SK-N-SH (cell line): ENCODE measurements around the gene CCSER1. TPM values are rescaled to one million over a fixed set of nuclear protein-coding genes. Genes with fewer than 3 reads are reported as not detected.

ENCODE experiments used
- CTCF ChIA-PET: fragments of 300-600, 350-600 bp; formaldehyde crosslinking; extraction: SDS; loops from one replicate; lab custom pipeline; 2021; lab: Yijun Ruan, JAX
- POLR2A ChIA-PET: fragments of 350-600 bp; sonication (Branson Sonifier 250); formaldehyde crosslinking; extraction: SDS; loops from one replicate; lab custom pipeline; 2020; ENCODE audit warnings: antibody characterized with exemption, inconsistent platforms; lab: Yijun Ruan, JAX
- DNase-seq: peaks from one replicate; pipeline ENCODE4 v3.0.0; 2012
- H2AFZ ChIP-seq: fragments of 200-600 bp; sonication (generic); 2 replicates; pipeline ENCODE4 v1.8.1; 2016; ENCODE audit warnings: antibody characterized with exemption, mild to moderate bottlenecking, low read depth
- H3F3A ChIP-seq: fragments of 200-600 bp; sonication (generic); replicated peaks from 2 replicates; pipeline ENCODE3; 2016; ENCODE audit warnings: antibody characterized with exemption, mild to moderate bottlenecking; ENCODE audit not compliant: insufficient read depth
- H3K27ac ChIP-seq, 2 experiments: fragments of 200-500 bp in 1 of 2; fragments of 200-600 bp in 1 of 2; sonication (Bioruptor generic) in 1 of 2; sonication (generic), shearing (Covaris generic) in 1 of 2; 2 replicates each; pipeline versions ENCODE4 v1.5.1 to v1.6.1; 2014 to 2016; ENCODE audit warnings: low read depth in 2 of 2, inconsistent platforms in 1 of 2, low read length in 1 of 2, mild to moderate bottlenecking in 1 of 2, mixed read lengths in 1 of 2
- H3K27me3 ChIP-seq: fragments of 200-600 bp; sonication (generic), shearing (Covaris generic); 2 replicates; pipeline ENCODE4 v1.6.1; 2016; ENCODE audit warnings: mixed run types; ENCODE audit not compliant: insufficient read depth
- H3K36me3 ChIP-seq, 2 experiments: fragments of 200-500 bp in 1 of 2; fragments of 200-600 bp in 1 of 2; sonication (Bioruptor generic) in 1 of 2; sonication (generic) in 1 of 2; replicated peaks in 1 of 2; 2 replicates each; pipeline versions ENCODE3 to v1.5.1; 2014 to 2016; ENCODE audit warnings: low read length in 1 of 2, mild to moderate bottlenecking in 1 of 2; ENCODE audit not compliant: insufficient read depth in 2 of 2, control insufficient read depth in 1 of 2
- H3K4me1 ChIP-seq, 2 experiments: fragments of 200-500 bp in 1 of 2; fragments of 200-600 bp in 1 of 2; sonication (Bioruptor generic) in 1 of 2; sonication (generic), shearing (Covaris generic) in 1 of 2; 2 replicates each; pipeline versions ENCODE4 v1.5.1 to v1.6.1; 2014 to 2016; ENCODE audit warnings: low read depth in 1 of 2, low read length in 1 of 2, mixed run types in 1 of 2; ENCODE audit not compliant: insufficient read depth in 2 of 2, control insufficient read depth in 1 of 2
- H3K4me2 ChIP-seq: fragments of 200-600 bp; sonication (generic), shearing (Covaris generic); 2 replicates; pipeline ENCODE4 v1.6.1; 2017; ENCODE audit warnings: mixed run types
- H3K4me3 ChIP-seq, 2 experiments: fragments of 200-500 bp in 1 of 2; fragments of 200-600 bp in 1 of 2; sonication (Bioruptor generic) in 1 of 2; sonication (generic), shearing (Covaris generic) in 1 of 2; 2 replicates each; pipeline versions ENCODE4 v1.5.1 to v1.8.1; 2014 to 2016; ENCODE audit warnings: low read depth in 2 of 2, inconsistent platforms in 1 of 2, low read length in 1 of 2, mild to moderate bottlenecking in 1 of 2, mixed read lengths in 1 of 2, moderate library complexity in 1 of 2
- H3K79me2 ChIP-seq: fragments of 200-600 bp; sonication (generic); 2 replicates; pipeline ENCODE4 v1.8.1; 2017; ENCODE audit warnings: mild to moderate bottlenecking; ENCODE audit not compliant: insufficient read depth
- H3K9ac ChIP-seq: fragments of 200-600 bp; sonication (generic); 2 replicates; pipeline ENCODE4 v1.6.1; 2017; ENCODE audit warnings: mixed run types
- H3K9me2 ChIP-seq: fragments of 200-600 bp; sonication (generic); 2 replicates; pipeline ENCODE4 v1.6.1; 2017; ENCODE audit warnings: mixed run types
- H3K9me3 ChIP-seq: fragments of 200-600 bp; sonication (generic); 2 replicates; pipeline ENCODE4 v1.6.1; 2017; ENCODE audit warnings: mixed run types, mild to moderate bottlenecking, moderate library complexity
- H4K20me1 ChIP-seq: fragments of 200-600 bp; sonication (generic); 2 replicates; pipeline ENCODE4 v1.6.1; 2017; ENCODE audit warnings: mild to moderate bottlenecking, mixed run types; ENCODE audit not compliant: insufficient read depth
- CHD2 ChIP-seq: fragments of 150-350 bp; IDR thresholded peaks from 2 replicates; pipeline ENCODE4 v1.6.1; 2018; ENCODE audit warnings: low read length; ENCODE audit not compliant: partially characterized antibody
- EZH2phosphoT487 ChIP-seq: fragments of 200-600 bp; sonication (generic); IDR thresholded peaks from 2 replicates; pipeline ENCODE4 v1.6.1; 2017; ENCODE audit warnings: low read depth, mixed run types, mild to moderate bottlenecking, antibody characterized with exemption, moderate library complexity, borderline replicate concordance
- FOSL2 ChIP-seq: IDR thresholded peaks from 2 replicates; pipeline ENCODE4 v1.4.0; 2012; ENCODE audit warnings: low read depth, mild to moderate bottlenecking, moderate library complexity, borderline replicate concordance
- FOXM1 ChIP-seq: IDR thresholded peaks from 2 replicates; pipeline ENCODE4 v1.4.0; 2012; ENCODE audit warnings: low read depth, mild to moderate bottlenecking
- JUND ChIP-seq: IDR thresholded peaks from 2 replicates; pipeline ENCODE4 v1.4.0; 2012
- MXI1 ChIP-seq: IDR thresholded peaks from 2 replicates; pipeline ENCODE4 v1.6.1; 2012; ENCODE audit warnings: mild to moderate bottlenecking, low read depth, low read length, improper control_type of control experiment
- NFIC ChIP-seq: IDR thresholded peaks from 2 replicates; pipeline ENCODE4 v1.4.0; 2012; ENCODE audit warnings: borderline replicate concordance
- POLR2AphosphoS5 ChIP-seq: IDR thresholded peaks from 2 replicates; pipeline ENCODE4 v1.6.1; 2012; ENCODE audit warnings: low read depth, low read length
- RFX5 ChIP-seq: IDR thresholded peaks from 2 replicates; pipeline ENCODE4 v1.6.1; 2012; ENCODE audit warnings: mild to moderate bottlenecking, improper control_type of control experiment, low read length
- RXRA ChIP-seq: IDR thresholded peaks from 2 replicates; pipeline ENCODE4 v1.4.0; 2012; ENCODE audit warnings: low read depth, mild to moderate bottlenecking, borderline replicate concordance
- SIN3A ChIP-seq: IDR thresholded peaks from 2 replicates; pipeline ENCODE4 v1.6.1; 2012; ENCODE audit warnings: low read depth, mild to moderate bottlenecking, low read length, moderate library complexity, borderline replicate concordance
- TAF1 ChIP-seq: IDR thresholded peaks from 2 replicates; pipeline ENCODE4 v1.6.1; 2012; ENCODE audit warnings: low read depth, mild to moderate bottlenecking, low read length, moderate library complexity, borderline replicate concordance
- WGBS: methylation state at CpG from one replicate; pipeline ENCODE4 v1.1.6; 2017; ENCODE audit warnings: low lambda C conversion rate; 5-methylcytosine and 5-hydroxymethylcytosine counted together
- polyA plus RNA-seq, 3 experiments: library from polyadenylated mRNA; depleted of rRNA; stranded (reverse); fragments of >200 nt; gene quantifications; 2 replicates each; pipeline ENCODE4 v1.2.3, GENCODE V29; 2012
- TF ChIP-seq, protein P1 (sequence below): IDR thresholded peaks from 2 replicates; pipeline ENCODE4 v1.4.0; 2012; ENCODE audit warnings: low read depth, borderline replicate concordance

The CCSER1 gene
- polyA plus RNA-seq, 1 of the 3 experiments (the other 2 are of a cell fraction) = 0.05 TPM

DNA sequence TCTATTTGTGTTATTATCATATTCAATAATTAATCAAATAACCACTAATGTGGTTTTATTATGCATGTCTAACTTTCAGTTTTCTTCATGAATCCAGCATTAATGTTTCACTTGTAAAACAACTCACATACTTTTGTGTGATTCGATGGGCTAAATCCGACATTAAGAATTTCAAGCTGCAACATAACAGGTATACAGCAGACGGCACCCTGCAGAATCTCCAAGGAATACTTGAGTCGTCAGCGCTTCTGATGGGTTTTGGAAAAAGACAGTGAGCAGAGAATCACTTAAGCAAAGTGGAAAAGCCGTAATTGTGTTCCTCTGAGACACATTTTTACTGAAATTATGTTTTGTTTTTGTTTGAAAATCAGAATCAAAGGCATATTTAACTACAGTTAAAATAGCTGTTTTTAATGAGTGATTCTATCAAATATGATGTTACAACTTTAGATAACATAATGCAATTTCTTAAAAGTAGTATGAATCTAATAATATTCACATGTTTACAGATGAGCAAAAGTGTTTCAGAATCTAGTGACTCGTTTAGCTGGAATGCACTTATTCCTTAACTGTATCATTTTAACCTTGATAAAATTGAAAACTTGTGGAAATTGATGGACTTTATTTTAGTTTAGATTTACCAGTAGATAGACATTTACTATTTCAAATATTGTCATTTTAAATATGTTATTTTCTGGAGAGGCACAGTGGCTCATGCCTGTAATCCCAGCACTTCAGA, 514.8 kb downstream of the CCSER1 start (continued):
- TF ChIP-seq SIN3A (no peak), RFX5 (no peak)

DNA sequence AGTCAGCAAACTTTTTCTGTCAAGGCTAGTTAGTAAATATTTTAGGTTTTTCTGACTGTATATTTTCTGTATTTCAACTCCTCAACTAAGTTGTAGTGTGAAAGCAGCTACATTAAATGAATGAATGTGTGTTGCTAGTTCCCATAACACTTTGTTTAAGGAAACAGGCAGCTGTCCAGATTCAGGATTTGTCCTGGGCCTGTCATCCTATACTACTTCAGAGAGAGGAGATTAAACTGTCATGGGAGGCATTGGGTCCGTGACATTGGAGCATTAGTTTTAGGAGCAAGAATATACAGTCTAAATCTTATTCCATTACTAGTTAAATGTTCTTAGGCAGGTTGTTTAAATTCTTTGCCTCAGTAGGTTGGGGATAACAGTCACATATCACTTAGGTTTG, 516.0 kb downstream of the CCSER1 start:
- H3K4me3 ChIP-seq = no peak overlapping the region
- H3K79me2 ChIP-seq = no peaks in the 10 kb centered on the region
- ChIA-PET CTCF (interaction anchor here (1.2 kb wide), 1 partner anchor 470 kb away, joined by 3 read pairs; no protein-coding TSS in a partner anchor), POLR2A (no interaction called here)
- H2AFZ ChIP-seq = no peak overlapping the region
- H3K9me2 ChIP-seq = no peaks in the 10 kb centered on the region
- H4K20me1 ChIP-seq = no peaks in the 10 kb centered on the region
- no peak overlapping the region for H3K9ac ChIP-seq
- TF ChIP-seq RXRA = no peak
- TF ChIP-seq CHD2 = no peak
- TF ChIP-seq POLR2AphosphoS5 = no peak
- TF ChIP-seq FOXM1 = no peak
- no peaks in the 10 kb centered on the region for H3K27me3 ChIP-seq
- no peak overlapping the region for H3K4me2 ChIP-seq
- no peaks in the 10 kb centered on the region for H3F3A ChIP-seq
- H3K9me3 ChIP-seq = no peaks in the 10 kb centered on the region
- WGBS = 76% methylated on average over 1 of the region's 1 CpG
- H3K4me1 ChIP-seq = no peaks in the 10 kb centered on the region; a peak in 1 of 4 replicates
- no peaks in the 10 kb centered on the region for H3K36me3 ChIP-seq
- DNase-seq = no peak
- no peak overlapping the region for H3K27ac ChIP-seq

DNA sequence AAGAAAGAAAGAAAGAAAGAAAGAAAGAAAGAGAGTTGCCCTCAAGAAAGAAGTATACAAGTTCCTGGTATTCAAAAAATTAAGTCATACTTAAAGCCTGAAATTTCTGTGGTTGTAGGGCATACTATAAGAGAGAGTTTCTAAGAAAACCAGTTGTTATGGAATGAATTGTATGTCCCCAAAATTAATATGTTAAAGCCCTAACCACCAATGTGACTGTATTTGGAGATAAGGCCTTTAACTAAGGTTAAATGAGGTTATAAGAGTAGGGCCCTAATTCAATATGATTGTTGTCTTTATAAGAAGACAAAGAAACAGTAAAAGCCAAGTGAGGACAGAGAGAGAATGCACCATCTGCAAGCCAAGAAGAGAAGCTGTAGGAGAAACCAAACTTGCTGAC, 521.1 kb downstream of the CCSER1 start:
- Histone ChIP-seq H3K9me3 (no peaks in the 10 kb centered on the region), H3K27ac (no peak overlapping the region), H2AFZ (no peak overlapping the region), H3K4me1 (no peaks in the 10 kb centered on the region), H4K20me1 (no peaks in the 10 kb centered on the region), H3K9ac (no peak overlapping the region), H3K4me3 (no peak overlapping the region), H3K36me3 (no peaks in the 10 kb centered on the region), H3K79me2 (no peaks in the 10 kb centered on the region), H3K4me2 (no peak overlapping the region), H3K9me2 (no peaks in the 10 kb centered on the region), H3F3A (no peaks in the 10 kb centered on the region), H3K27me3 (no peaks in the 10 kb centered on the region)
- POLR2A ChIA-PET = no interaction called here
- CTCF ChIA-PET = no interaction called here
- DNase-seq = no peak
- no peak for TF ChIP-seq FOSL2
- TF ChIP-seq JUND = no peak
- TF ChIP-seq EZH2phosphoT487 = no peak
- TF ChIP-seq SIN3A = no peak

DNA sequence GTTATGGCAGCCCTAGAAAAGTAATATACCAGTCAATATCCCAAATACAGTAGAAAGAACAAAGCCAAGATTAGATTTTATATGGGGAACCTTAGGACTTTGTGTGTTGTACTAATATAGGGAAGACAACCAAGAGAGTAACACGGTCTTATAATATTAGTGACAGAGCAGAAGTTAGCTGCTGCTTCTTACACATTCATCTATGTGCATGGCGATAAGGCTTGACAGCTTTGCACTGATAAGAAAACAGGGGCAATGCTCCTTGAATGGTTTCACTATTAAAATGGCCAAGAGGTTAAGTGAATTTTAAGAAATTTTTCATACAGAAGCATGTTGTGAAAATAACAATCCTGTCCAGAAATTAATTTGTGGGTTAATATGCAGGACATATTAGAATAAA, 521.6 kb downstream of the CCSER1 start:
- TF ChIP-seq TAF1 = no peak
- no peak for TF ChIP-seq NFIC
- TF ChIP-seq, protein P1, sequence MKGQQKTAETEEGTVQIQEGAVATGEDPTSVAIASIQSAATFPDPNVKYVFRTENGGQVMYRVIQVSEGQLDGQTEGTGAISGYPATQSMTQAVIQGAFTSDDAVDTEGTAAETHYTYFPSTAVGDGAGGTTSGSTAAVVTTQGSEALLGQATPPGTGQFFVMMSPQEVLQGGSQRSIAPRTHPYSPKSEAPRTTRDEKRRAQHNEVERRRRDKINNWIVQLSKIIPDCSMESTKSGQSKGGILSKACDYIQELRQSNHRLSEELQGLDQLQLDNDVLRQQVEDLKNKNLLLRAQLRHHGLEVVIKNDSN = no peak
- TF ChIP-seq MXI1 = no peak
- H3K79me2 ChIP-seq = no peaks in the 10 kb centered on the region
- no peaks in the 10 kb centered on the region for H3K9me3 ChIP-seq
- no peak overlapping the region for H3K4me3 ChIP-seq
- H3K9ac ChIP-seq = no peak overlapping the region
- no peaks in the 10 kb centered on the region for H3K4me1 ChIP-seq
- ChIA-PET CTCF (no interaction called here), POLR2A (no interaction called here)
- no peak overlapping the region for H3K27ac ChIP-seq
- H3K9me2 ChIP-seq = no peaks in the 10 kb centered on the region
- H3K4me2 ChIP-seq = no peak overlapping the region
- 75% methylated on average over 2 of the region's 2 CpGs for WGBS
- no peaks in the 10 kb centered on the region for H3K36me3 ChIP-seq
- no peaks in the 10 kb centered on the region for H3K27me3 ChIP-seq
- no peak for DNase-seq
- H2AFZ ChIP-seq = no peak overlapping the region
- H4K20me1 ChIP-seq = no peaks in the 10 kb centered on the region
- no peaks in the 10 kb centered on the region for H3F3A ChIP-seq
